NB4 (cell line): ENCODE measurements around the gene CPEB4.

ENCODE experiments used
- CTCF ChIP-seq: IDR thresholded peaks from one replicate; pipeline ENCODE4 v1.5.1; 2012; ENCODE audit warnings: low read depth, low read length
- POLR2A ChIP-seq: IDR thresholded peaks from 2 replicates; pipeline ENCODE4 v1.6.1; 2011; ENCODE audit warnings: mild to moderate bottlenecking; ENCODE audit not compliant: insufficient read length; ENCODE audit errors: extremely low read depth

DNA sequence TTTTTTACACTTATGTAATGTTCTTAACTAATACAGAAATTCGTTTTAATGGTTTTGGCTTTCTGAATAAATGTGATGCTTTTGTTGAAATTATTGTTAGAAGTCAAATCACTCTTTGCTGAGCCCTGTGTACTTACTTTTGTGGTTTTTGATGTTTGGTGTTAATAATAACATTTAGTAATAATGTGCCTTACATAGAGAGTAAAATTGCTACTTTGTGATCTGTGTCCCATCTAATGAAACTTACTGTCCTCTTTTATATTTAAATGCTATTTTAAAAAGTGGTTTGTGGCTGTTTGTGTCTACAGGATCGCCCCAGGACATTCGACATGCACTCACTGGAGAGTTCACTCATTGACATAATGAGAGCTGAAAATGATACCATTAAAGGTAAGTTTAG lies 22.1 kb downstream of the CPEB4 start:
- TF ChIP-seq CTCF (no peak), POLR2A (no peak)
